Hepatocyte (in vitro differentiated cells): Measurements from ENCODE around the gene AMDHD2. TPM values are rescaled to one million over a fixed set of nuclear protein-coding genes. Genes with fewer than 3 reads are reported as not detected.

Source experiments
- DNase-seq: peaks from one replicate; pipeline ENCODE4 v3.0.0-alpha.2; 2016; ENCODE audit warnings: low spot score
- H2AFZ ChIP-seq: fragments of 200-600 bp; sonication (generic); 2 replicates; pipeline ENCODE4 v1.6.0; 2016; ENCODE audit warnings: antibody characterized with exemption, mild to moderate bottlenecking
- H3K27ac ChIP-seq: fragments of 200-600 bp; sonication (generic); 2 replicates; pipeline ENCODE4 v1.5.1; 2016; ENCODE audit warnings: mild to moderate bottlenecking
- H3K27me3 ChIP-seq: fragments of 200-600 bp; sonication (generic); 2 replicates; pipeline ENCODE4 v1.6.1; 2016
- H3K36me3 ChIP-seq: fragments of 200-600 bp; sonication (generic); replicated peaks from 2 replicates; pipeline ENCODE4 v1.5.1; 2016; ENCODE audit warnings: low read depth; ENCODE audit not compliant: insufficient read depth
- H3K4me1 ChIP-seq: fragments of 200-600 bp; sonication (generic); 2 replicates; pipeline ENCODE4 v1.5.1; 2016; ENCODE audit warnings: mild to moderate bottlenecking, moderate library complexity; ENCODE audit not compliant: insufficient read depth
- H3K4me2 ChIP-seq: fragments of 200-600 bp; sonication (generic); 2 replicates; pipeline ENCODE4 v1.6.0; 2016
- H3K4me3 ChIP-seq: fragments of 200-600 bp; sonication (generic); 2 replicates; pipeline ENCODE4 v1.5.1; 2016; ENCODE audit warnings: mild to moderate bottlenecking
- H3K79me2 ChIP-seq: fragments of 200-600 bp; sonication (generic); 2 replicates; pipeline ENCODE4 v1.6.0; 2017; ENCODE audit warnings: mild to moderate bottlenecking
- H3K9me2 ChIP-seq: fragments of 200-600 bp; sonication (generic); replicated peaks from 2 replicates; pipeline ENCODE4 v1.6.0; 2017; ENCODE audit warnings: mild to moderate bottlenecking; ENCODE audit not compliant: insufficient read depth
- H3K9me3 ChIP-seq: fragments of 200-600 bp; sonication (generic); 2 replicates; pipeline ENCODE4 v1.5.1; 2016; ENCODE audit warnings: low read depth, mild to moderate bottlenecking
- H4K20me1 ChIP-seq: fragments of 200-600 bp; sonication (generic); 2 replicates; pipeline ENCODE4 v1.6.0; 2016; ENCODE audit warnings: mild to moderate bottlenecking; ENCODE audit not compliant: insufficient read depth, poor library complexity, severe bottlenecking
- CTCF ChIP-seq: fragments of 200-600 bp; sonication (generic); IDR thresholded peaks from 2 replicates; pipeline ENCODE4 v1.5.1; 2016; ENCODE audit warnings: antibody characterized with exemption, mild to moderate bottlenecking; ENCODE audit not compliant: poor library complexity
- EZH2 ChIP-seq: fragments of 200-600 bp; sonication (generic); IDR thresholded peaks from 2 replicates; pipeline ENCODE4 v1.6.1; 2016; ENCODE audit warnings: antibody characterized with exemption, mild to moderate bottlenecking, borderline replicate concordance
- EZH2phosphoT487 ChIP-seq: fragments of 200-600 bp; sonication (generic); IDR thresholded peaks from one replicate; pipeline ENCODE4 v1.6.1; 2018; ENCODE audit warnings: antibody characterized with exemption, mild to moderate bottlenecking, low read depth, moderate library complexity; ENCODE audit not compliant: unreplicated experiment, severe bottlenecking
- WGBS: methylation state at CpG from one replicate; pipeline ENCODE4 v1.1.6; 2016; ENCODE audit warnings: low lambda C conversion rate; ENCODE audit errors: missing lambda C conversion rate; 5-methylcytosine and 5-hydroxymethylcytosine counted together
- polyA plus RNA-seq: library from polyadenylated mRNA; unstranded; fragments of >200 nt; fragmentation: Nextera tagmentation; extraction: Ambion mirVana; gene quantifications from 2 replicates; pipeline ENCODE4 v1.2.1, GENCODE V29; 2016
- total RNA-seq: library from RNA; depleted of rRNA; stranded (reverse); fragments of >200 nt; gene quantifications from 2 replicates; pipeline ENCODE4 v1.2.3, GENCODE V29; 2014

The AMDHD2 gene
- total and polyA plus RNA-seq, 2 experiments from 2014 or later, result 43.6 to 70.8 TPM

- TF ChIP-seq CTCF, result no peak
- TF ChIP-seq EZH2, result no peak
- TF ChIP-seq EZH2phosphoT487, result no peak
- 88% methylated on average over 14 of the region's 14 CpGs for WGBS
Measured at GRCh38 chr16:2507052-2507659, 13.0 kb upstream of the AMDHD2 start.

DNA sequence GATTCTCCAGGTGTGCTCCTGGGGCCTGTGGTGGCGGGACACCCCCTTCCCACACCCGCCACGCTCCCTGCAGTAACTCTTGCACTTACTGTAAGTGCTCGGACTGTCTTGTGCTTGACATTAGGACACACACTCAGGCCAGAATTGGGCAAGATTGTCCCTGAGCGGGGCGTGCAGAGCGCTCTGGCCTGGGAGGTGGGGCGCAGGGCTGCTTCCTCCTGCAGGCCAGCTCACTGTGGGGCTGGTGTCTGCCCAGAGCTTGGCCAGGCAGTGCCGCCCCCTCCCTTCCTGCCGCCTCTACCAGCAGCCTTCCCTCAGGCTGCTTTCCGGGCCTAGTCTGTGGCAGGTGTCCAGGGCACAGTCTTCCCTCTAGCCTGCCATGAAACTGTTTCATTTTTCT lies 12.5 kb upstream of the AMDHD2 start:
- Histone ChIP-seq H3K27ac (no peak overlapping the region), H3K4me2 (no peak overlapping the region), H3K27me3 (no peaks in the 10 kb centered on the region), H3K4me3 (no peak overlapping the region), H3K4me1 (peaks cover 5% of the 10 kb centered on the region), H3K79me2 (no peaks in the 10 kb centered on the region), H3K9me3 (no peaks in the 10 kb centered on the region), H2AFZ (no peak overlapping the region), H4K20me1 (no peaks in the 10 kb centered on the region), H3K36me3 (no peaks in the 10 kb centered on the region), H3K9me2 (no peaks in the 10 kb centered on the region)
- WGBS, result 97% methylated on average over 11 of the region's 11 CpGs
- no peak for DNase-seq
- no peak for TF ChIP-seq EZH2
- TF ChIP-seq EZH2phosphoT487, result no peak
- no peak for TF ChIP-seq CTCF

More at GRCh38 chr16:2507052-2507659, 13.0 kb upstream of the AMDHD2 start:
- Histone ChIP-seq H3K27ac (no peak overlapping the region), H2AFZ (no peak overlapping the region), H3K4me3 (no peak overlapping the region), H3K9me3 (no peaks in the 10 kb centered on the region), H3K4me2 (no peak overlapping the region), H3K4me1 (peaks cover 8% of the 10 kb centered on the region), H3K79me2 (no peaks in the 10 kb centered on the region), H3K36me3 (no peaks in the 10 kb centered on the region), H3K27me3 (no peaks in the 10 kb centered on the region), H3K9me2 (no peaks in the 10 kb centered on the region), H4K20me1 (no peaks in the 10 kb centered on the region)
- DNase-seq, result no peak

DNA sequence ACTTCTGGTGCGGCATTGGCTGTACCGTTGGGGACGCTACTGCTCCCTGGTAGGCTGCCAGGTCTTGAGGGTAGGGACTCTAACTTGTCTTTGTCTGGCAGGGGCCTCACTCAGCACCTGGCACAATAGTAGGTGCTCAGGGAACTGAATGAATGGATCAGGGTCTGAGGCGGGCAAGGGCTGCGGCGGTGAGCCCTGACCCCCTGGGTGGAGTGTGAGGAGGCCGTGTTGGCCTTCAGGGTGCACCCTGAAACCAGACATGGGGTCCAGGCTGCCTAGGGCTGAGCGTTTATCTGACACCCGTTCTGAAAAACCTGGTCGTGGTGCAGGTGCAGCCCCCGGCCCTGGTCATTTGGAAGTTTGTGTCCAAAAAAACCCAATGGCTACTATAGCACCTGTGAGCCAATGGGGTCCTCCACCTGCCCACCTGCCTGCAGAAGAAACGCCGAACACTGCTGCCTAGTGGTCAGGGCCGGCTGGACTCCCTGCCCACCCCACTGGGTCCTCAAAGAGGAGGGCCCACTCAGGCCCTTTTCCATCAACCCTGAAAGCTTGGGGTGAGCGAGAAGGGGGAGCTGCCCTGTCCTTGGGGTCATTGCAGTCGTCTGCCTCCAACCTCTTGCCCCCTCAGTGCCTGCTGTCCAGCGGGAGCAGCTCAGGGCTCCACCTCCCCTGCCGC lies 11.3 kb upstream of the AMDHD2 start:
- Histone ChIP-seq H4K20me1 (no peaks in the 10 kb centered on the region), H2AFZ (no peak overlapping the region), H3K79me2 (peaks cover under 1% of the 10 kb centered on the region), H3K9me3 (no peaks in the 10 kb centered on the region), H3K36me3 (no peaks in the 10 kb centered on the region), H3K4me1 (peaks cover 8% of the 10 kb centered on the region), H3K4me2 (no peak overlapping the region), H3K27me3 (no peaks in the 10 kb centered on the region), H3K9me2 (no peaks in the 10 kb centered on the region), H3K4me3 (no peak overlapping the region), H3K27ac (no peak overlapping the region)
- DNase-seq, result no peak
- 92% methylated on average over 18 of the region's 18 CpGs for WGBS
- no peak for TF ChIP-seq EZH2phosphoT487
- no peak for TF ChIP-seq EZH2
- TF ChIP-seq CTCF, result no peak
